Prostate gland (tissue), 2 donors: Measurements from ENCODE around the gene FHIT. TPM values are rescaled to one million over a fixed set of nuclear protein-coding genes. Genes with fewer than 3 reads are reported as not detected.

Source experiments
- DNase-seq: peaks from one replicate; pipeline ENCODE4 v3.0.0-alpha.2; 2019; ENCODE audit warnings: low spot score
- H3K27ac ChIP-seq, 2 donors: fragments of 200-600 bp; sonication (generic); 2 replicates each; pipeline ENCODE4 v1.5.1; 2017 to 2019
- H3K27me3 ChIP-seq: fragments of 200-600 bp; sonication (generic); replicated peaks from 2 replicates; pipeline ENCODE4 v1.5.1; 2019; ENCODE audit not compliant: insufficient read depth
- H3K36me3 ChIP-seq, 2 donors: fragments of 200-600 bp; sonication (generic); 1 replicate in 1 of 2; 2 replicates in 1 of 2; pipeline versions ENCODE4 v1.5.1 to v1.8.1; 2017 to 2019
- H3K4me1 ChIP-seq: fragments of 200-600 bp; sonication (generic); replicated peaks from 2 replicates; pipeline ENCODE4 v1.5.1; 2019
- H3K4me3 ChIP-seq, 2 donors: fragments of 200-600 bp; sonication (generic); 2 replicates each; pipeline ENCODE4 v1.5.1; 2017 to 2019
- H3K9me3 ChIP-seq: fragments of 200-600 bp; sonication (generic); 2 replicates; pipeline ENCODE4 v1.5.1; 2017
- CTCF ChIP-seq, 4 experiments: fragments of 200-600 bp in 2 of 4; fragments of 450-650 bp in 2 of 4; sonication (generic) in 2 of 4; IDR thresholded peaks; 1 replicate in 3 of 4; 2 replicates in 1 of 4; pipeline ENCODE4 v1.5.1; 2016 to 2019; ENCODE audit warnings: antibody characterized with exemption in 4 of 4, mild to moderate bottlenecking in 2 of 4, moderate library complexity in 2 of 4
- POLR2A ChIP-seq: fragments of 450-650 bp; IDR thresholded peaks from one replicate; pipeline ENCODE4 v1.6.1; 2016; ENCODE audit warnings: antibody characterized with exemption, mild to moderate bottlenecking
- POLR2AphosphoS5 ChIP-seq: sonication (generic); formaldehyde crosslinking; IDR thresholded peaks from one replicate; pipeline ENCODE4 v1.6.1; 2017; ENCODE audit warnings: antibody characterized with exemption
- WGBS: methylation state at CpG from one replicate; pipeline ENCODE4 v1.1.5; 2018; 5-methylcytosine and 5-hydroxymethylcytosine counted together
- intact Hi-C: fragments of 100-400 bp; cut with DNase I; formaldehyde crosslinking; loops from one replicate; pipeline ENCODE4 v1.14.2; 2022
- total RNA-seq, 2 donors: library from RNA; depleted of rRNA; stranded (reverse); fragments of >200 nt; gene quantifications; one replicate each; pipeline ENCODE4 v1.1.0, GENCODE V29; 2016

Gene FHIT
- total RNA-seq, 2 donors from 2014 or later, result 6.4 to 10.4 TPM

GRCh38 chr3:60281970-60282369 lies 969.3 kb downstream of the FHIT start:
- WGBS, result 86% methylated on average over 3 of the region's 3 CpGs

GRCh38 chr3:60277361-60277800 lies 973.9 kb downstream of the FHIT start:
- Histone ChIP-seq H3K4me1 (no peaks in the 10 kb centered on the region), H3K9me3 (no peaks in the 10 kb centered on the region), H3K27me3 (no peaks in the 10 kb centered on the region), H3K27ac (no peak overlapping the region), H3K4me3 (no peak overlapping the region), H3K36me3 (no peaks in the 10 kb centered on the region)
- WGBS, result 65% methylated on average over 6 of the region's 6 CpGs
- TF ChIP-seq POLR2AphosphoS5, result no peak
- no peak for TF ChIP-seq POLR2A
- no peak for TF ChIP-seq CTCF (IDR thresholded peaks at IDR 0.05)
- intact Hi-C loops, result no loop called here
- peak; percentile 9 for DNase-seq

More at GRCh38 chr3:60281970-60282369, 969.3 kb downstream of the FHIT start:
- Histone ChIP-seq H3K36me3 (no peaks in the 10 kb centered on the region), H3K27me3 (no peaks in the 10 kb centered on the region), H3K27ac (no peak overlapping the region), H3K4me1 (no peaks in the 10 kb centered on the region), H3K9me3 (no peaks in the 10 kb centered on the region), H3K4me3 (no peak overlapping the region)
- TF ChIP-seq CTCF (IDR thresholded peaks at IDR 0.05), result no peak
- no peak for TF ChIP-seq POLR2AphosphoS5
- no peak for TF ChIP-seq POLR2A
- no peak for DNase-seq
- intact Hi-C loops, result no loop called here

GRCh38 chr3:60276615-60277014 lies 974.6 kb downstream of the FHIT start:
- no peak overlapping the region for H3K4me3 ChIP-seq
- H3K36me3 ChIP-seq, result no peaks in the 10 kb centered on the region
- no peaks in the 10 kb centered on the region for H3K27me3 ChIP-seq
- no peak overlapping the region for H3K27ac ChIP-seq
- WGBS, result 52% methylated on average over 2 of the region's 2 CpGs
- no peaks in the 10 kb centered on the region for H3K9me3 ChIP-seq
- DNase-seq, result no peak
- intact Hi-C loops, result no loop called here
- H3K4me1 ChIP-seq, result no peaks in the 10 kb centered on the region
- TF ChIP-seq CTCF (IDR thresholded peaks at IDR 0.05) (no peak), POLR2AphosphoS5 (no peak), POLR2A (no peak)

GRCh38 chr3:60274646-60275045 lies 976.6 kb downstream of the FHIT start:
- no peaks in the 10 kb centered on the region for H3K27me3 ChIP-seq
- no peak for TF ChIP-seq CTCF (IDR thresholded peaks at IDR 0.05)
- TF ChIP-seq POLR2A, result no peak
- TF ChIP-seq POLR2AphosphoS5, result no peak
- no peaks in the 10 kb centered on the region for H3K9me3 ChIP-seq
- intact Hi-C loops, result no loop called here
- H3K36me3 ChIP-seq, result no peaks in the 10 kb centered on the region
- no peaks in the 10 kb centered on the region for H3K4me1 ChIP-seq
- no peak overlapping the region for H3K4me3 ChIP-seq
- DNase-seq, result no peak
- H3K27ac ChIP-seq, result no peak overlapping the region

- Histone ChIP-seq H3K36me3 (no peaks in the 10 kb centered on the region), H3K9me3 (no peaks in the 10 kb centered on the region), H3K4me3 (no peak overlapping the region), H3K4me1 (no peaks in the 10 kb centered on the region), H3K27me3 (no peaks in the 10 kb centered on the region), H3K27ac (no peak overlapping the region)
- TF ChIP-seq POLR2A (no peak), POLR2AphosphoS5 (no peak), CTCF (IDR thresholded peaks at IDR 0.05) (no peak)
- 86% methylated on average over 2 of the region's 2 CpGs for WGBS
- no peak for DNase-seq
- intact Hi-C loops, result no loop called here
Observed at GRCh38 chr3:60274098-60274497, 977.2 kb downstream of the FHIT start.
